ENCODE measurements around the gene NAPSA.

- TF ChIP-seq POLR2AphosphoS5 (IDR thresholded peaks at IDR 0.05; ENCODE audit: low read depth, low read length) (no peak), TAF1 (IDR thresholded peaks at IDR 0.05; ENCODE audit: low read depth, low read length) (no peak), POLR2A (IDR thresholded peaks at IDR 0.05; ENCODE audit: low read depth, low read length) (no peak), POU2F2 (IDR thresholded peaks at IDR 0.05; ENCODE audit: low read depth, low read length) (no peak), SPI1 (IDR thresholded peaks at IDR 0.05; ENCODE audit: low read depth, low read length) (no peak), PAX5 (IDR thresholded peaks at IDR 0.05; ENCODE audit: insufficient read depth, low read length, severe bottlenecking) (no peak)
Observed at GRCh38 chr19:50362030-50362412, 3.4 kb downstream of the NAPSA start.
